HepG2 (cell line): ENCODE data around the gene PSMB11.

Experiments
- AFF4 ChIP-seq: sonication (generic); formaldehyde crosslinking; IDR thresholded peaks from 2 replicates; pipeline ENCODE4 v1.4.0; 2020; ENCODE audit warnings: missing genetic modification reagents
- ATF2 ChIP-seq: sonication (generic); formaldehyde crosslinking; IDR thresholded peaks from 2 replicates; pipeline ENCODE4 v1.4.0; 2020; ENCODE audit warnings: missing genetic modification reagents
- CTCF ChIP-seq: sonication (generic); formaldehyde crosslinking; IDR thresholded peaks from 2 replicates; pipeline ENCODE4 v1.5.0; 2020; ENCODE audit warnings: mild to moderate bottlenecking, missing genetic modification reagents, moderate library complexity
- FOXA1 ChIP-seq, 2 experiments: fragments of 450-650 bp in 1 of 2; sonication (generic) in 1 of 2; formaldehyde crosslinking in 1 of 2; IDR thresholded peaks; 2 replicates each; pipeline versions ENCODE4 v1.4.0 to v1.6.1; 2016 to 2020; ENCODE audit warnings: missing genetic modification reagents in 1 of 2
- HDAC2 ChIP-seq: sonication (generic); formaldehyde crosslinking; IDR thresholded peaks from 2 replicates; pipeline ENCODE4 v1.4.0; 2020; ENCODE audit warnings: missing genetic modification reagents
- KLF16 ChIP-seq, 2 experiments: sonication (generic) in 1 of 2; formaldehyde crosslinking in 1 of 2; IDR thresholded peaks; 2 replicates each; pipeline versions ENCODE4 v1.6.1 to v1.8.0; 2016 to 2023; ENCODE audit warnings: missing genetic modification reagents in 2 of 2, missing compliant biosample characterization in 1 of 2
- MXD1 ChIP-seq: sonication (generic); formaldehyde crosslinking; IDR thresholded peaks from 2 replicates; pipeline ENCODE4 v1.4.0; 2020; ENCODE audit warnings: mild to moderate bottlenecking, missing genetic modification reagents
- REPIN1 ChIP-seq: sonication (generic); formaldehyde crosslinking; IDR thresholded peaks from 2 replicates; pipeline ENCODE4 v1.8.0; 2022; ENCODE audit warnings: missing genetic modification reagents, low read depth, mild to moderate bottlenecking, borderline replicate concordance
- SALL1 ChIP-seq: sonication (generic); formaldehyde crosslinking; IDR thresholded peaks from 2 replicates; pipeline ENCODE4 v1.8.0; 2022; ENCODE audit warnings: mild to moderate bottlenecking, missing genetic modification reagents
- TAF1 ChIP-seq: sonication (generic); formaldehyde crosslinking; IDR thresholded peaks from 2 replicates; pipeline ENCODE4 v1.4.0; 2020; ENCODE audit warnings: missing genetic modification reagents
- ZNF24 ChIP-seq: fragments of 450-650 bp; IDR thresholded peaks from 2 replicates; pipeline ENCODE4 v1.6.1; 2017; ENCODE audit warnings: antibody characterized with exemption, mild to moderate bottlenecking
- ZNF615 ChIP-seq: sonication (generic); formaldehyde crosslinking; IDR thresholded peaks from 2 replicates; pipeline ENCODE4 v1.5.0; 2020; ENCODE audit warnings: mild to moderate bottlenecking, missing genetic modification reagents, borderline replicate concordance
- ZNF687 ChIP-seq: sonication (generic); formaldehyde crosslinking; IDR thresholded peaks from 2 replicates; pipeline ENCODE4 v1.5.1; 2020; ENCODE audit warnings: mild to moderate bottlenecking, missing genetic modification reagents, moderate library complexity

GRCh38 chr14:23070262-23071129 lies 28.5 kb downstream of the PSMB11 start:
- TF ChIP-seq SALL1 (CRISPR knock-in tag) (no peak), TAF1 (no peak), KLF16 (CRISPR knock-in tag; IDR thresholded peaks at IDR 0.05) (no peak), ATF2 (0 out of 2 replicates have a peak, but pooled peaks have one; percentile 21), CTCF (no peak), ZNF24 (no peak), REPIN1 (CRISPR knock-in tag) (no peak), MXD1 (no peak), HDAC2 (no peak), FOXA1 (IDR thresholded peaks at IDR 0.05) (no peak), FOXA1 (CRISPR knock-in tag; IDR thresholded peaks at IDR 0.05) (no peak), AFF4 (no peak), ZNF687 (CRISPR knock-in tag) (no peak), ZNF615 (CRISPR knock-in tag) (no peak)
